CD4-positive, alpha-beta T cell (primary cell): ENCODE measurements around the gene SLC24A3. TPM values are rescaled to one million over a fixed set of nuclear protein-coding genes. Genes with fewer than 3 reads are reported as not detected.

ENCODE experiments used
- ATAC-seq: fragments of 200-7000 bp; cut with Tn5 transposase; one replicate; pipeline ENCODE4 v1.10.0; 2022; ENCODE audit warnings: mild to moderate bottlenecking; ENCODE audit not compliant: poor library complexity
- CTCF ChIA-PET: fragments of 350-600 bp; sonication (Branson Sonifier 250); formaldehyde crosslinking; loops from one replicate; lab custom pipeline; 2021; ENCODE audit warnings: antibody characterized with exemption, inconsistent platforms; lab: Charles Lee
- POLR2A ChIA-PET: fragments of 350-600 bp; sonication (Branson Sonifier 250); formaldehyde crosslinking; loops from one replicate; lab custom pipeline; 2021; ENCODE audit warnings: antibody characterized with exemption, inconsistent platforms; lab: Charles Lee
- DNase-seq, 14 experiments: peaks; one replicate each; pipeline ENCODE4 v3.0.0-alpha.2; 2013 to 2020; ENCODE audit warnings: mixed read lengths in 2 of 14
- H3K27ac ChIP-seq, 2 donors: one replicate each; pipeline versions ENCODE4 v1.5.1 to v1.7.0; 2013; ENCODE audit warnings: low read length in 2 of 2, low read depth in 1 of 2, mild to moderate bottlenecking in 1 of 2
- H3K27me3 ChIP-seq, 2 experiments: 1 replicate in 1 of 2; 2 replicates in 1 of 2; pipeline versions ENCODE4 v1.6.1 to v1.7.0; 2013; ENCODE audit warnings: low read length in 2 of 2, control low read depth in 1 of 2, mild to moderate bottlenecking in 1 of 2, moderate library complexity in 1 of 2; ENCODE audit not compliant: insufficient read depth in 2 of 2, control insufficient read depth in 1 of 2
- H3K36me3 ChIP-seq: one replicate; pipeline ENCODE4 v1.6.1; 2013; ENCODE audit warnings: low read length, control low read depth; ENCODE audit not compliant: insufficient read depth
- H3K4me1 ChIP-seq: one replicate; pipeline ENCODE4 v1.6.1; 2013; ENCODE audit warnings: low read length, control low read depth; ENCODE audit not compliant: insufficient read depth
- H3K4me3 ChIP-seq: one replicate; pipeline ENCODE4 v1.5.1; 2013; ENCODE audit warnings: mild to moderate bottlenecking, low read length, moderate library complexity
- H3K9me3 ChIP-seq, 2 experiments: 1 replicate in 1 of 2; 2 replicates in 1 of 2; pipeline versions ENCODE4 v1.6.1 to v1.7.0; 2013; ENCODE audit warnings: low read length in 2 of 2, mild to moderate bottlenecking in 2 of 2, control low read depth in 1 of 2, moderate library complexity in 1 of 2; ENCODE audit not compliant: control insufficient read depth in 1 of 2, insufficient read depth in 1 of 2
- H3K27ac Mint-ChIP-seq: one replicate; pipeline ENCODE4 v1.8.0; 2020; ENCODE audit warnings: mixed read lengths
- H3K27me3 Mint-ChIP-seq: one replicate; pipeline ENCODE4 v1.8.0; 2021; ENCODE audit warnings: mixed read lengths
- H3K36me3 Mint-ChIP-seq: one replicate; pipeline ENCODE4 v1.8.0; 2021; ENCODE audit warnings: low read depth, mixed read lengths
- H3K4me1 Mint-ChIP-seq: one replicate; pipeline ENCODE4 v1.8.0; 2021; ENCODE audit warnings: low read depth, mixed read lengths
- H3K4me3 Mint-ChIP-seq: one replicate; pipeline ENCODE4 v1.8.0; 2020; ENCODE audit warnings: mild to moderate bottlenecking, mixed read lengths
- H3K9me3 Mint-ChIP-seq: one replicate; pipeline ENCODE4 v1.8.0; 2020; ENCODE audit warnings: mixed read lengths
- CTCF ChIP-seq: fragments of 200-600 bp; IDR thresholded peaks from one replicate; pipeline ENCODE4 v1.8.0; 2022; ENCODE audit warnings: antibody characterized with exemption, mild to moderate bottlenecking
- intact Hi-C, 2 experiments: fragments of 100-400 bp; cut with DNase I in 1 of 2; cut with micrococcal nuclease in 1 of 2; formaldehyde crosslinking; loops; one replicate each; pipeline versions ENCODE4 v1.15.1 to v1.9.0; 2023 to 2025; cut with DNase I, micrococcal nuclease
- total RNA-seq, 174 experiments: library from RNA in 2 of 174; stranded (reverse) in 2 of 174; gene quantifications; one replicate each; pipeline ENCODE4 v1.2.3 and lab custom pipeline; 2021 to 2026

The SLC24A3 gene
- total RNA-seq, 2 experiments from 2014 or later: not detected

DNA sequence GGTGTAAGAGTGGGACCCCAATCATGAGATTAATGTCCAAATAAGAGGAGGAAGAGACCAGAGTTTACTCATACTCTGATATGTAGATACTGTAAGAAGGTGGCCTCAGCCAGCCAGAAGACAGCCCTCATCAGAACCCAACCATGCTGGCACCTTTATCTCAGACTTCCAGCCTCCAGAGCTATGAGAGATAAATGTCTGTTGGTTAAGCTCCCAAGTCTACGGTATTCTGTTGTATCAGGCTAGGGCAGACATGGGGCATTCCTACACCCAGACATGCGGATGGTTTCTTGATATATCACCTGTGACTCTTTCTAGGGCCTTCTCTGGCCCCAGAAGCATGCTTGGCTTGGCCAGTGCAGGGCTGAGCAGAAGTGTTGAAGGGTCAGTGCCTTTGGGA, 298.2 kb downstream of the SLC24A3 start:
- no peaks in the 10 kb centered on the region for H3K4me1 Mint-ChIP-seq
- no peaks in the 10 kb centered on the region for H3K27me3 Mint-ChIP-seq
- POLR2A ChIA-PET: no interaction called here
- Histone ChIP-seq H3K4me1 (no peaks in the 10 kb centered on the region), H3K27me3 (no peaks in the 10 kb centered on the region), H3K36me3 (no peaks in the 10 kb centered on the region), H3K9me3 (peaks cover 0 to 4% of the 10 kb centered on the region in 2 experiments), H3K27ac (no peak overlapping the region), H3K4me3 (no peak overlapping the region)
- ATAC-seq: no peak
- TF ChIP-seq CTCF: no peak
- H3K27ac Mint-ChIP-seq: no peak overlapping the region
- no peak for DNase-seq
- H3K9me3 Mint-ChIP-seq: no peaks in the 10 kb centered on the region
- intact Hi-C loops: no loop called here
- CTCF ChIA-PET: no interaction called here
- no peak overlapping the region for H3K4me3 Mint-ChIP-seq
- H3K36me3 Mint-ChIP-seq: no peaks in the 10 kb centered on the region

DNA sequence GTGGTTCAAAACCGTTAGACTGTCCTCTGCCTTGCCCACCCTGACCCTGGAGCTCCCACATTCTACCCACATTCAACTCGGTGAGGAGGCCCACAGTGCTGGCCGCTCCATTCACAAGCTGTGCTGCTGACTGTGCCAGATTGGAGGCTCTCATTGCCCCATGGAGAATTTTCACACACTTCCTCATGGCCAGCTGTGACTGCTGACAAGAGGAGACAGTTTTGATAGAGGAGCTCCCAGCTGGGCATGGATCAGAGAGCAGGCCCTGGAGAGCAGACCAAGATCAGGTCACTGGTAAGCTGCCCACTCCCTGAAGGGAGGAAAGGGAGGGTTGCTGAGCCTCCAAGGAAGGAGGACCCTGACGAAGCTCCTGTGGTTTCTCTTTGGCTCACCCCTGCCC, 299.5 kb downstream of the SLC24A3 start:
- Mint-ChIP-seq H3K9me3 (no peaks in the 10 kb centered on the region), H3K27ac (no peak overlapping the region), H3K36me3 (no peaks in the 10 kb centered on the region), H3K27me3 (no peaks in the 10 kb centered on the region), H3K4me1 (no peaks in the 10 kb centered on the region), H3K4me3 (no peak overlapping the region)
- Histone ChIP-seq H3K4me1 (no peaks in the 10 kb centered on the region), H3K4me3 (no peak overlapping the region), H3K36me3 (no peaks in the 10 kb centered on the region), H3K27me3 (no peaks in the 10 kb centered on the region), H3K9me3 (peaks cover 0 to 10% of the 10 kb centered on the region in 2 experiments), H3K27ac (no peak overlapping the region)
- ChIA-PET CTCF (no interaction called here), POLR2A (no interaction called here)
- DNase-seq (no peak), ATAC-seq (no peak)
- TF ChIP-seq CTCF: no peak
- intact Hi-C loops: no loop called here

- no peaks in the 10 kb centered on the region for H3K36me3 Mint-ChIP-seq
- no peak overlapping the region for H3K4me3 Mint-ChIP-seq
- no peaks in the 10 kb centered on the region for H3K27me3 Mint-ChIP-seq
- Histone ChIP-seq H3K36me3 (no peaks in the 10 kb centered on the region), H3K4me1 (no peaks in the 10 kb centered on the region), H3K27ac (no peak overlapping the region), H3K4me3 (no peak overlapping the region), H3K9me3 (peaks cover 0 to 13% of the 10 kb centered on the region in 2 experiments), H3K27me3 (no peaks in the 10 kb centered on the region)
- DNase-seq: no peak
- no peaks in the 10 kb centered on the region for H3K4me1 Mint-ChIP-seq
- no peak for ATAC-seq
- ChIA-PET POLR2A (no interaction called here), CTCF (no interaction called here)
- H3K27ac Mint-ChIP-seq: no peak overlapping the region
- H3K9me3 Mint-ChIP-seq: no peaks in the 10 kb centered on the region
- intact Hi-C loops: no loop called here
- TF ChIP-seq CTCF: no peak
These were observed 300.6 kb downstream of the SLC24A3 start for GRCh38 chr20:19512886-19513677.
